Right forelimb (tissue), 1 donor: ENCODE measurements around the gene BCL7A.
"Not testable (repeated sequence)": the region's sequence is repeated elsewhere in the genome, so short reads cannot be mapped to it uniquely, and the experiment has no call there.

Experiments used
- DNase-seq: peaks from one replicate; pipeline ENCODE4 v3.0.0-alpha.2; 2018

BCL7A gene

GRCh38 chr12:122097584-122097926, 75.9 kb downstream of the BCL7A start:
- DNase-seq = no peak

GRCh38 chr12:122097927-122098756, 76.5 kb downstream of the BCL7A start:
- no peak for DNase-seq

GRCh38 chr12:122099280-122099749, 77.6 kb downstream of the BCL7A start:
- no peak for DNase-seq

- DNase-seq = no peak
These were observed 78.2 kb downstream of the BCL7A start for GRCh38 chr12:122099856-122100255.

- DNase-seq = no peak
These were observed 78.9 kb downstream of the BCL7A start for GRCh38 chr12:122100568-122100967.

- DNase-seq = no peak
These were observed 80.6 kb downstream of the BCL7A start for GRCh38 chr12:122102331-122102730.

- no peak for DNase-seq
These were observed 83.2 kb downstream of the BCL7A start for GRCh38 chr12:122104844-122105243.

- DNase-seq = not testable (repeated sequence)
These were observed 83.8 kb downstream of the BCL7A start for GRCh38 chr12:122105496-122105895.

GRCh38 chr12:122106843-122107242, 85.2 kb downstream of the BCL7A start:
- DNase-seq = no peak

- no peak for DNase-seq
These were observed 85.6 kb downstream of the BCL7A start for GRCh38 chr12:122107261-122107660.

- DNase-seq = no peak
These were observed 89.5 kb downstream of the BCL7A start for GRCh38 chr12:122111089-122111641.
